NB4 (cell line): ENCODE results near the gene TRIM31.

Experiments
- CTCF ChIP-seq: IDR thresholded peaks from one replicate; pipeline ENCODE4 v1.5.1; 2012; ENCODE audit warnings: low read depth, low read length
- MAX ChIP-seq: IDR thresholded peaks from 2 replicates; pipeline ENCODE4 v1.6.1; 2011; ENCODE audit warnings: low read depth, low read length
- MYC ChIP-seq: IDR thresholded peaks from 2 replicates; pipeline ENCODE4 v1.6.1; 2011; ENCODE audit warnings: low read depth, low read length
- POLR2A ChIP-seq: IDR thresholded peaks from 2 replicates; pipeline ENCODE4 v1.6.1; 2011; ENCODE audit warnings: mild to moderate bottlenecking; ENCODE audit not compliant: insufficient read length; ENCODE audit errors: extremely low read depth

GRCh38 chr6:30111266-30111856 is 1.5 kb downstream of the TRIM31 start:
- TF ChIP-seq POLR2A: no peak
- no peak for TF ChIP-seq CTCF
- TF ChIP-seq MYC: no peak
- TF ChIP-seq MAX: no peak
